AG09309 (cell line): ENCODE measurements around the gene HDAC6.

Source experiments
- DNase-seq: peaks from one replicate; pipeline ENCODE4 v3.0.0-alpha.2; 2010; ENCODE audit warnings: low read depth
- H3K4me3 ChIP-seq: 2 replicates; pipeline ENCODE4 v1.5.1; 2011; ENCODE audit warnings: mild to moderate bottlenecking, low read depth, low read length, moderate library complexity; ENCODE audit not compliant: control insufficient read depth
- TF ChIP-seq, protein P1 (sequence below): IDR thresholded peaks from 2 replicates; pipeline ENCODE4 v1.5.1; 2011; ENCODE audit warnings: mild to moderate bottlenecking, low read depth, low read length, inconsistent platforms; ENCODE audit not compliant: insufficient read depth, control insufficient read depth; ENCODE audit errors: missing control alignments

The HDAC6 gene

DNA sequence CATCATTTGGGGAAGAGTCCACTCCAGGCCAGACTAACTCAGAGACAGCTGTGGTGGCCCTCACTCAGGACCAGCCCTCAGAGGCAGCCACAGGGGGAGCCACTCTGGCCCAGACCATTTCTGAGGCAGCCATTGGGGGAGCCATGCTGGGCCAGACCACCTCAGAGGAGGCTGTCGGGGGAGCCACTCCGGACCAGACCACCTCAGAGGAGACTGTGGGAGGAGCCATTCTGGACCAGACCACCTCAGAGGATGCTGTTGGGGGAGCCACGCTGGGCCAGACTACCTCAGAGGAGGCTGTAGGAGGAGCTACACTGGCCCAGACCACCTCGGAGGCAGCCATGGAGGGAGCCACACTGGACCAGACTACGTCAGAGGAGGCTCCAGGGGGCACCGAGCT is 21.2 kb downstream of the HDAC6 start:
- no peak overlapping the region for H3K4me3 ChIP-seq
- no peak for DNase-seq
- TF ChIP-seq, protein P1, sequence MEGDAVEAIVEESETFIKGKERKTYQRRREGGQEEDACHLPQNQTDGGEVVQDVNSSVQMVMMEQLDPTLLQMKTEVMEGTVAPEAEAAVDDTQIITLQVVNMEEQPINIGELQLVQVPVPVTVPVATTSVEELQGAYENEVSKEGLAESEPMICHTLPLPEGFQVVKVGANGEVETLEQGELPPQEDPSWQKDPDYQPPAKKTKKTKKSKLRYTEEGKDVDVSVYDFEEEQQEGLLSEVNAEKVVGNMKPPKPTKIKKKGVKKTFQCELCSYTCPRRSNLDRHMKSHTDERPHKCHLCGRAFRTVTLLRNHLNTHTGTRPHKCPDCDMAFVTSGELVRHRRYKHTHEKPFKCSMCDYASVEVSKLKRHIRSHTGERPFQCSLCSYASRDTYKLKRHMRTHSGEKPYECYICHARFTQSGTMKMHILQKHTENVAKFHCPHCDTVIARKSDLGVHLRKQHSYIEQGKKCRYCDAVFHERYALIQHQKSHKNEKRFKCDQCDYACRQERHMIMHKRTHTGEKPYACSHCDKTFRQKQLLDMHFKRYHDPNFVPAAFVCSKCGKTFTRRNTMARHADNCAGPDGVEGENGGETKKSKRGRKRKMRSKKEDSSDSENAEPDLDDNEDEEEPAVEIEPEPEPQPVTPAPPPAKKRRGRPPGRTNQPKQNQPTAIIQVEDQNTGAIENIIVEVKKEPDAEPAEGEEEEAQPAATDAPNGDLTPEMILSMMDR, result no peak

DNA sequence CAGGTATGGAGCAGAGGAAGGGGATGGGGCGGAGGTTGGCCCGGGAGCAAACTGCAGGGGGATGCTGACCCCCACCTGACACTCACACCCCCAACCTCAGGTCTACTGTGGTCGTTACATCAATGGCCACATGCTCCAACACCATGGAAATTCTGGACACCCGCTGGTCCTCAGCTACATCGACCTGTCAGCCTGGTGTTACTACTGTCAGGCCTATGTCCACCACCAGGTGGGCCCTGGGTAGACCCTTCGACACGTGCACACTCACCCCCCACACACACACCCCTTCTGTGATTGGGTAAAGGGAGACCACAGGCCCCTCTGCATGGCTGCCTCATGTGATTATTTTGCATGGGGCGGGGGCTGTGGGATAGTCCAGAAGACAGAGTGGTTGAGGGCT is 22.2 kb downstream of the HDAC6 start:
- TF ChIP-seq, protein P1, result no peak
- no peak for DNase-seq
- no peak overlapping the region for H3K4me3 ChIP-seq

DNA sequence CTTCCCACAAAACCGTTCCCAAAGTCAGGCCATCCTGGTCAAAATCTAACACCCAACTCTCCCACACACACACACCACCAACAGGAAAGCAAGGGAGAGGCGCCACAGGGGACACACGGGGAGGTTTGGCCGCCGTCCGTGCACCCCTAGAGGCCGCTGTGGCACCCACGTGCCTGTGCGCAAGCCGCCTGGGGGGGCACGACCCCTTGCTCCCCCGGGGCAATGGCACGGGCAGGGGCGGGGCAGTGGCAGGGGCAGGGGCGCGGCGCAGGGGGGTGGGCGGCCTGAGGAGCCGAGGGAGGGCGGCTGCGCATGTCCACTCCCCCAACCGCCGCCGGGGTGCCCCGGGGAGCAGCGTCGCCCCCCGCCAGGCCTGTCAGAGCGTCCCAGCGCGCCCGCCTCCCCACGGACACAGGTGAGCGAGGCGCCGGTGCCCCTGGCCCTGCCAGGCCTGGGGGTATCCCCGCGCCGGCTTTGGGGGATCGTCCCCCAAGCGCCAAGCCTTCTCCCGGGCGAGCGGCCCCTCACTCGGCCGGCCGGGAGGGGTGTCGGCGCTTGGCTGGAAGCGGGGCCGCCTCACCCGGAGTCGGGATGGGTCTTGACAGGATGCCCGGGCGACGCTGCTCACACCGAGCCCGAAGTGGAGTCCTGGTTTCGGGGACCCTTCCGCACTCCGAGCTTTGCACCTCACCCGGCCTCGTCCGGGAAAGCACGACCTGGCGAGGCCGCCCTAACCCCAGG is 24.4 kb downstream of the HDAC6 start, which contains the start of gene ERAS:
TSS of gene ERAS (plus strand) at position 379 of the 741 bp plus-strand sequence. CDS start 2,611 bp downstream, outside the sequence.
- DNase-seq, result no peak
- TF ChIP-seq, protein P1, result no peak
- H3K4me3 ChIP-seq, result no peak within 1 kb of the TSS

DNA sequence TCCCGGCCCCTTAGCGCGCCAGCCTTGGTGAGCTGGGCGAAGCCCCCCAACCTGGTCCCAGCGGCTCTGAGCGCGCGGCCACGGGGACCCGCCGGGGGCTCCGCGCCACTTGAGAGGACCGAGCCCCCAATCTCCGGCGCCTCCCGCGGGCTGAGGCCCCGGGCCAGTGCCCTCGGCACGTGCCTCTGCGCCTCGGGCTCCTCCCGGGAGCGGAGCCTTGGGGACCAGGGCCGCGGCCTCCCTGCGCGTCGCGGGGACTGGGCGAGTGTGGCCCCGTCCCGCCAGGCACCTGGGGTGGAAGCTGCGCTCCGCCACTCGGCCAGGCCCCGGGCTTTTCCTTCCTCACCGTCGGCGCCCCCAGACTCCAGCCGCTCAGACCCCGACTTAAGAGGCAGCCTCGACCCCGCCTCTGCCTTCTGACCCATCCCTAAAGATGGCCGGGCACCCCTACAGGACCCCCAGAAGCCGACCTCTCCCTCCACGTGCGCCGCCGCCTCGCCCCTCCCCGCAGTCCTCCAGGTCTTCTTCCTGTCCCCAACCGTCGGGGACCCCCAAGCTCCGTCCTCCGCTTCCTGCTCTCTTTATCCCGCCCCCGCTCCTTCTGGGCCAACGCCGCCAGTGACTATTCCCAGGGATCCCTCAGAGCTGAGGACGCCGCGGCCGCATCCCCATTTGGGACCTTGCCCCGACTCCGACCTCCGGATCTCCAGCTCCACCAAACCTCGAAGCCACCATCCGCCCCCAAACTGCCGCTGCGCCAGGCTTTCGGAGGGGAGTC is 25.2 kb downstream of the HDAC6 start:
- TF ChIP-seq, protein P1, result no peak
- no peak overlapping the region for H3K4me3 ChIP-seq
- no peak for DNase-seq

DNA sequence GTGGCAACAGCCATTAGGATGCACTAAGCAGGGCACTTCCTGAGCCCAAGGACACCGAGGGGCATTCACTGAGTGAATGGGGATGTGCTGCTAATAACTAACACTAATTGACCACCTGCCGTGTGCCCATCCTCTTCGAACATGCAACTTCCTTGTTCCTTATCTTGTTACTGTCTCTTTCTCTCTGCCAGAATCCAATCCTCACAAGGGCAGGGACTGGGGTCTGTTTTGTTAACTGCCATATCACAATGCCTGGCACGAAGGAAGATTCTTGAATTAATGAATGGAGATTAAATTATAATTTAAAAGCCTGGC is 25.7 kb downstream of the HDAC6 start:
- H3K4me3 ChIP-seq, result no peak overlapping the region
- no peak for DNase-seq
- TF ChIP-seq, protein P1, result no peak

DNA sequence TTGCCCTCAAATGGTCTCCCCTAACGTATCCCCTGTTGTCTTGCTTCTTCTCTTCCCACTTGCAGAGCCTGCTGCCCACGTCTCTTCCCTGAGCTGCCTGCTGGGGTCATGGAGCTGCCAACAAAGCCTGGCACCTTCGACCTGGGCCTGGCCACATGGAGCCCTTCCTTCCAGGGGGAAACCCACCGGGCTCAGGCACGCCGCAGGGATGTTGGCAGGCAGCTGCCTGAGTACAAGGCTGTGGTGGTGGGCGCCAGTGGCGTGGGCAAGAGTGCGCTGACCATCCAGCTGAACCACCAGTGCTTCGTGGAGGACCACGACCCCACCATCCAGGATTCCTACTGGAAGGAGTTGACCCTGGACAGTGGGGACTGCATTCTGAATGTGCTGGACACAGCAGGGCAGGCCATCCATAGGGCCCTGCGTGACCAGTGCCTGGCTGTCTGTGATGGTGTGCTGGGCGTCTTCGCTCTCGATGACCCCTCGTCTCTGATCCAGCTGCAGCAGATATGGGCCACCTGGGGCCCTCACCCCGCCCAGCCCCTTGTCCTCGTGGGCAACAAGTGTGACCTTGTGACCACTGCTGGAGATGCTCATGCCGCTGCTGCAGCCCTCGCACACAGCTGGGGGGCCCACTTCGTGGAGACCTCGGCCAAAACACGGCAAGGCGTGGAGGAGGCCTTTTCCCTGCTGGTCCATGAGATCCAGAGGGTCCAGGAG is 27.3 kb downstream of the HDAC6 start:
- DNase-seq, result no peak
- H3K4me3 ChIP-seq, result no peak overlapping the region
- TF ChIP-seq, protein P1, result no peak
